Activated gamma-delta T cell treated with Interleukin-2 at 50 U/mL for 16 hours (primary cell): ENCODE data around the gene PDPK1.
"Not testable (repeated sequence)": the region's sequence is repeated elsewhere in the genome, so short reads cannot be mapped to it uniquely, and the experiment has no call there.

Experiments used
- DNase-seq: peaks from one replicate; pipeline ENCODE4 v3.0.0-alpha.2; 2020

Gene PDPK1

GRCh38 chr16:2550283-2550878 lies 12.6 kb downstream of the PDPK1 start:
- DNase-seq: not testable (repeated sequence)

DNA sequence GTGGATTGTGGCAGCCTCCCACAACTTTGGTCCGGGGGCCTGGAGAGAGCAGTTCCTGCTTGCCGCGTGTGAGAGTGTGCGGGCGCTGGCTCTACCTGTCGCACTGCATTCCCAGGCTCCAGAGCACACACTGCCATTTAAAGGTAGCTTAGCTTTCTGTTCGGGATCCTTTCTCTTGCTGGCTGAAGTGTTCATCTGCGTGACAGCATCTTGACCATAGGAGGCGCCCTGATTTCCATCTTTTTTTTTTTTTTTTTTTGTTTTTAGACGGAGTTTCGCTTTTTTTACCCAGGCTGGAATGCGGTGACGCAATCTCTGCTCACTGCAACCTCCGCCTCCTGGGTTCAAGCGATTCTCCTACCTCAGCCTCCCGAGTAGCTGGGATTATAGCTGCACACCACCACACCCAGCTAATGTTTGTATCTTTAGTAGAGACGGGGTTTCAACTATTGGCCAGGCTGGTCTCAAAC lies 13.6 kb downstream of the PDPK1 start:
- not testable (repeated sequence) for DNase-seq

DNA sequence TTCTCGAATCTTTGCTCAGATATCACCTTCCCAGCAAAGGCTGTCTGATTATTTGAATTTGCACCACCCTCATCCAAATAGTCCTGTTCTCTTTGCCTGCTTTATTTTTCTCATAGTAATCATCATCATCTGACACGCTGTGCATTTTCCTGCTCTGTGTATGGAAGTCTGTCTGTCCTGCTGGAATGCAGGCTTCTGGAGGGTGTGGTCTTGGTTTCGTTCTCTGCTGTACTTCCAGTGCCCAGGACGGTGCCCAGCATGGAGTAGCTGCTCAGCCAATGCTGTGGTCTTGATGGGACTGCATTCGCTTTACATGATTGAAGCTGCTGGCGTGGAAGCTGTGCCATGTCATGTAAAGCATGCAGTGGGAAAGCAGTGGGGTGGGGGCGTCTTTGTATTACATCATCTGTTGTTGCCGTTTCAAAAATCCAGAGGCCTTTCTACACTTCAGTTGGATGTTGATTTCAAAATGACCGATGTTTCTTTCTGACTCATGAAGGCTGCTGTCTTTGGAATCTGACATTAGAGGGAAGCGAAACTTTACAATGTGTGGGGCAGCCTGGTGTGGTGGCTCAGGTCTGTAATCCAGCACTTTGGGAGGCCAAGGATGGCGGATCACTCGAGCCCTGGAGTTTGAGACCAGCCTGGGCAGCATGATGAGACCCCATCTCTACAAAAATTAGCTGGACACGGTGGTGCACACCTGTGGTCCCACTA lies 17.0 kb downstream of the PDPK1 start:
- not testable (repeated sequence) for DNase-seq

GRCh38 chr16:2557150-2557549 lies 19.3 kb downstream of the PDPK1 start:
- DNase-seq: not testable (repeated sequence)

DNA sequence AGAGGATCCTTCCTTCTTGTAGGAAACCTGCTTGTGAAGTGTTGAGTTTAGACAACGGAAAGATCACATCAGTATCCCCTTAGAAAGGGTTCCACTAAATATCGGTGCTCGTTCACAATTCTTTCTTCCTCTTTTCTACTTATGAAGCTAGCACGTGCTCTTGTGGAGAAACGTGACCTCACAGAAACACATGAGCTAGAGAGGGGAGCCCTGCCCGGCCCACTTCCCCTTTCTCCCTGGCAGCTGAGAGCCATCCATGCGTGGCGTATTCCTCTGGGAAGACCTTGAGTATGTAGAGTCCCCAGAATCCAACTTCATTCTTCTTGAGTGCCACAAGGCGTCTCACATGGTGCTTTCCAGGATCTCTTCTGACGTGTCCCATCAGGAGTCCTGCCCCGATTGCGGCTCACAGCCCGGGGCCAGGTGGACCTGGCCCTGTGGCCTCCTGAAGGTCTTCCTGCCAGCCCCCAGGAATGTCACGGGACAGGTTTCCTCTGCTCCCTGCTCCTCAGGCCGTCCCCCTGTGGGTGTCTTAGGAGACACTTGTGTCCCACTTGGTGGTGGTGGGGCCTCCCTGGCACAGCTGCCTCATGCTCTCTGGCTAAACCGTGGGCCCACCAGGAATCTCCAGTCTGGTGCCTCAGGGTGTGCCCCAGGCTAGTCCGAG lies 22.4 kb downstream of the PDPK1 start:
- not testable (repeated sequence) for DNase-seq

GRCh38 chr16:2560798-2561133 lies 22.9 kb downstream of the PDPK1 start:
- DNase-seq: peak; percentile 55

DNA sequence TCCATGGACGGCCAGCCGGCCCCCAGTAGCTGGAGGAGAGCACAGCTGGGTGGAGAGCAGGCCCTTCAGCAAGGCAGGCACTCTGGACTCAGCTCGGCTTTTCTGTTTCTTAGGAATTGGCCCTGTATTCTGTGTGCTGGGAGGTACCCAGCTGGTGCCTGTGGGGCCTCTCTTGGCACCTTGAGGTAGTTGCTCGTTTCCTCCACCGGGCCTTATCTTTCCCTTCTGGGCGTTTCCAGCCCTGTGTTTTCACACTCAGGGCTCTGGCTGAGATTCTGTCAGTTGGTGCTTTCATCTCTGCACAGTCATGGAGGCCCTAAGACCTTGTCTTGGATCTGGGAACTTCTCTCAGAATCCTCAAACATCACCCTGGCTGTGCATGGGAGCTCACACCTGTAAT lies 29.7 kb downstream of the PDPK1 start:
- not testable (repeated sequence) for DNase-seq

GRCh38 chr16:2568573-2568972 lies 30.8 kb downstream of the PDPK1 start:
- not testable (repeated sequence) for DNase-seq

DNA sequence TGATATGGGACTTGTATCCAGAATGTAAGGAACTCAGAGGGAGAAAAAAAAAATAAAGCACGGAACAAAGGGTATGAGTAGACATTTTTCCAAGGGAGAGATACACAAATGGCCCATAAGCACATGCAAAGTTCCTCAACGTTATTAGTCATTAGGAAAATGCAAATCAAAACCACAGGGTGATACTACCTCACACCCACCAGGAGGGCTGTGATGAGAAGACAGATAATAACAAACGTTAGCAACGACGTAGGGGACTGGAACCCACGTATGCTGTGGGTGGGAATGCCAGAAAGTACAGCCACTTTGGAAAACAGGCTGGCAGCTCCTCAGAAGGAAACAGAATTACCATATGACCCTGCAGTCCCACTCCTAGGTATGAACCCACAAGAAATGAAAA lies 34.9 kb downstream of the PDPK1 start:
- DNase-seq: not testable (repeated sequence)

DNA sequence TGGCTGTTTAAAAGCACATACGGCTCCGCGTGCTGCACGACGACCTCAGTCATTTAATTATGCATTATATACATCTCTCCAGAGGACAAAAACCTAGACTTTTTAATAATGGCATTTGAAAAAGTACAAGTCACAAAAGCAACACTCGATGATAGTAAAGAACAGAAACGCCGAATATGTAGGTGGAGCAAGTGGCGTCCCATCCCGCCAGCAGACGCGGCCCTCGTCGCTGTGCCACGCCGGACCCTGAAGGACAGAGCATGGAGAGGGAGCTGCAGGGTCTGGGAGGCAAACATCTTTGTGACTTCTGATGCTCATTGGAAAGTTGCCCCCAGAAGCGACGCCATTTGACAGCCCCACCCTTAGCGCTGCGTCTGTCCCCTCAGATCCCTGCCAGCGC lies 38.0 kb downstream of the PDPK1 start:
- DNase-seq: not testable (repeated sequence)

DNA sequence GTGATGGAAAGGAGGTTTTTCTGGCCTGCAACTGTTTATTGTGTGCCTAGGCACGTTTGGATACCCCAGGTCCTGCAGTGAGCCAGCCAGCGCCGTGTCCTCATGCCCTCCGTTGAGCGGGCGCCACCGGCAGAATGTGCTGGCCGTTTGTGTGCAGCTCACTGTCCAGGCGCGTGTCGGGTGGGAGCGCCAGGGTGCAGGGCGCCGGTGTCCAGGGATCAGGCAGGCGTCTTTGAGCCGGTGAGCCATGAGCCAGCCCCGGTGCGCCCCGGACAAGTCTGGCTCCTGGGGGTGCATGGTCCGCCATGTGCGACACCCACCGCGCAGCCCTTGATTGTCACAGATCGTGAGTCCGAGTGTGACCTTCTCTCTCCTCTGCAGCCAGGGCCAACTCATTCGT lies 39.2 kb downstream of the PDPK1 start:
- DNase-seq: not testable (repeated sequence)

DNA sequence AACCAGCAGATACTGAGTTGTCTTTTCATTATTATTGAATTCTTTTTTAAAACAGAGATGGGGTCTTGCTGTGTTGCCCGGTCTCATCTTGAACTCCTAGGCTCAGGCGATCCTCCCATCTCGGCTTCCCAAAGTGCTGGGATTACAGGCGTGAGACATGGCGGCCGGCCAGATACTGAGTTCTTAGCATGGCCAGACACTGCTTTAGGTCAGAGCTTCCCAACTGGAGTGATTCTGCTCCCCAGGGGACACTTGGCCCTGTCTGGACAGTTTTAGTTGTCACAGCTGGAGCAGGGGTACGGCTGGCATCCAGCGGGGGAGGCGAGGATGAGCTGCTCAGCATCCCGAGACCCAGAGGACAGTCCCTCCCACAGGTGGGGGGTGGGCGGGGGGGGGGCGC lies 41.1 kb downstream of the PDPK1 start:
- not testable (repeated sequence) for DNase-seq

DNA sequence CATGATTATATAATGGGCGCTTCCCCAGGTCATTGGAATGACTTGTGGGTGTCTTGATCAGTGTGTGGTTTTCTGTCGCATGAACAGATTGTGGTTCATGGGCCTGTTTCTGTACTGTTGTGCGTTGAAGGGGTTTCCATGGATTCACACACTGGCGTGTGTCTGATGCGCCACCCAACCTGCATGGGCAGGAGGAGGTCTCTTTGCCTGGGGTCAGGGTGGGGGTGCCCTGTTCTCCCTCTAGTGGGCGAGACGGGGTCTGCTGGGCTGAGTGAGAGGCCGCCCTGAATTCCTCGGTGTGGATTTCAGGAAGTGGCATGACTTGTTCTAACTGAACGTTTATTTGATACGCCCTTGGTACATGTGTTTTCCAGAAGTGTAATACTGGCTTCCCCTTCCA lies 42.3 kb downstream of the PDPK1 start:
- not testable (repeated sequence) for DNase-seq

DNA sequence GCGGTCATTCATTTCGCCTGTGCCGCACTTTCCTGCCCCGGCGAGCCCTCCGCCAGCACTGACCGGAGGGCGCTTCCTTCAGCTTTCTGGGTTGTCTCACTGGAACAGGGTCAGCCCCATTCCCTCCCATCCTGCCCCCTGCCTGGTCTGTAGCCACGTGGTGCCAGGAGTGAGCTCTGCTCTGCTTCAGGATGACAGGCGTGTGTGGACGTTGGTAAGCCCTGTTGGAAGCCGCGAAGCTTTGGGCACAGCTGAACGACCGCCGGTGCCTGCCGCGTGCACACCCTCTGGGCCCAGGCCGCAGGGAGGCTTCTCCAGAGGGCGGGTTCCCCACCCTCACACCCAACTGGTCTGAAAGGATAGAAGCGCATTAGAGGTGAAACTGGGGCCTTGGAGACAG lies 43.0 kb downstream of the PDPK1 start:
- DNase-seq: not testable (repeated sequence)

GRCh38 chr16:2584729-2585650 lies 47.2 kb downstream of the PDPK1 start:
- DNase-seq: no peak

GRCh38 chr16:2585651-2586081 lies 47.8 kb downstream of the PDPK1 start:
- DNase-seq: no peak

- no peak for DNase-seq
Observed at GRCh38 chr16:2586241-2586640, 48.4 kb downstream of the PDPK1 start.

DNA sequence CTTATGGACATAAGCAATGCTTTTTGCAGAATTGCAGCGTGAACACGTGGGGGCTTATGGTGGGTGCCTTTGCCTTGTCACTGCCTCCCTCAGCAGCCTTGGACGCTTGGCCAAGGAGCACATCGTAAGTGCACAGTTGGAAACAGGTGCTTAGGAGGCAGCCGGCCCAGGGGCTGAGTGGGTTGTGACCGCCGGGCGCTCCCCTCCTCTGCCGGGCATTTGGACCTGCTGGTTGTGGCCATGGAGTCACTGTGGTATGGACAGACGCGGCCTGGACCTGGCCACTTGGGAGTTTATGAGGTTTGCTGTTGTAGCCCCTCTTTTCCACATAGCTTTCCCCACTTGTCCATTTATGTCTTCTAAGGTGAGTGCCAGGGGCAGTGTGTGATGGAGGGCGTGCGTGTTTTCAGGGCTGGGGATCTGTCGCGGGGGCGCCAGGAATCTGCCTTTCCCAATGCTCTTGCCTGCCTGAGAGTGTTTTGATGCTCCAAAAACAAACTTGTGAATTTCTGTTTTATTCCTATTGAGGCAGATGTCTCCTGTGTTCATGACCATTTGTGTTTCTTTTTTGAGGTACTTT lies 49.2 kb downstream of the PDPK1 start:
- DNase-seq: no peak

- DNase-seq: no peak
Observed at GRCh38 chr16:2587891-2588565, 50.2 kb downstream of the PDPK1 start.

GRCh38 chr16:2591476-2592240 lies 53.8 kb downstream of the PDPK1 start:
- DNase-seq: no peak

DNA sequence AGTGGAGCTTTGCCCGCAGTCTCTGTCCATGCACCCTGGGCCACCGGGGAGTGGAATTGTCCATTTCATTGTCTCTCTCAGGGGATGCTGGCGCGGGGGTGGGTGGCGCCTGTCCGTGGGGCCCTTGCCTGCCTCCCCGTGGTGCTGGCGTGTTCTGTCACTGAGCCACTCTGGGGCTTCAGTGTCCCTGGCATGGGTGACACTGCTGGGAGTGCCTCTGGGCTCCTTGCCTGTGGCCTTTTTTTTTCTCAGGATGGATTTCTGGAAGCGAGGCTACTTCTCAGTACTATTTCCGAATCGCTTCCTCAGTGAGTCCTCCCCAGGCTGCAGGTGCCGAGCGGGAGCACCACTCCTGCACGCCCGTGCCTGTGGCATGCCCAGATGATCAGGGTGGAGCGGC lies 55.0 kb downstream of the PDPK1 start:
- DNase-seq: no peak
